CD14-positive monocyte (primary cell): ENCODE data around the gene ABCA3. TPM values are rescaled to one million over a fixed set of nuclear protein-coding genes. Genes with fewer than 3 reads are reported as not detected.

Experiments used
- DNase-seq, 3 donors: peaks; one replicate each; pipeline ENCODE4 v3.0.0-alpha.2; 2011 to 2022
- H2AFZ ChIP-seq: 2 replicates; pipeline ENCODE4 v1.6.0; 2012; ENCODE audit warnings: mild to moderate bottlenecking, low read depth, low read length, inconsistent platforms; ENCODE audit not compliant: insufficient read depth, poor library complexity, severe bottlenecking
- H3K27ac ChIP-seq, 2 donors: 1 replicate in 1 of 2; 2 replicates in 1 of 2; pipeline ENCODE4 v1.5.1; 2012 to 2013; ENCODE audit warnings: low read length in 2 of 2, control low read depth in 1 of 2, inconsistent platforms in 1 of 2, low read depth in 1 of 2, mild to moderate bottlenecking in 1 of 2
- H3K27me3 ChIP-seq, 2 donors: one replicate each; pipeline versions ENCODE4 v1.6.0 to v1.6.1; 2011 to 2013; ENCODE audit warnings: low read length in 2 of 2; ENCODE audit not compliant: control insufficient read depth in 2 of 2, insufficient read depth in 2 of 2
- H3K36me3 ChIP-seq, 2 donors: replicated peaks in 1 of 2; 1 replicate in 1 of 2; 2 replicates in 1 of 2; pipeline versions ENCODE4 v1.5.1 to v1.6.1; 2012 to 2013; ENCODE audit warnings: low read length in 2 of 2, control low read depth in 1 of 2, inconsistent platforms in 1 of 2, mild to moderate bottlenecking in 1 of 2; ENCODE audit not compliant: insufficient read depth in 2 of 2, control insufficient read depth in 1 of 2
- H3K4me1 ChIP-seq, 2 donors: 1 replicate in 1 of 2; 2 replicates in 1 of 2; pipeline versions ENCODE4 v1.5.1 to v1.6.1; 2012 to 2013; ENCODE audit warnings: low read length in 2 of 2, control low read depth in 1 of 2, inconsistent platforms in 1 of 2, mild to moderate bottlenecking in 1 of 2, moderate library complexity in 1 of 2; ENCODE audit not compliant: insufficient read depth in 2 of 2, control insufficient read depth in 1 of 2
- H3K4me2 ChIP-seq: replicated peaks from 2 replicates; pipeline ENCODE3; 2012; ENCODE audit warnings: low read length, moderate library complexity, mild to moderate bottlenecking; ENCODE audit not compliant: poor library complexity, severe bottlenecking; ENCODE audit errors: extremely low read depth
- H3K4me3 ChIP-seq, 3 experiments: fragments of 200-600 bp in 1 of 3; sonication (generic) in 1 of 3; replicated peaks in 1 of 3; 1 replicate in 2 of 3; 2 replicates in 1 of 3; pipeline ENCODE4 v1.5.1; 2011 to 2013; ENCODE audit warnings: low read length in 3 of 3, mild to moderate bottlenecking in 3 of 3, control low read depth in 2 of 3, low read depth in 2 of 3, inconsistent platforms in 1 of 3, moderate library complexity in 1 of 3
- H3K79me2 ChIP-seq: 2 replicates; pipeline ENCODE4 v1.6.0; 2012; ENCODE audit warnings: mild to moderate bottlenecking, control low read depth, inconsistent platforms, low read length, moderate library complexity; ENCODE audit not compliant: insufficient read depth
- H3K9ac ChIP-seq: 2 replicates; pipeline ENCODE4 v1.6.0; 2017; ENCODE audit warnings: low read length, mild to moderate bottlenecking; ENCODE audit not compliant: insufficient read depth, poor library complexity, severe bottlenecking
- H3K9me3 ChIP-seq, 2 donors: replicated peaks in 1 of 2; 1 replicate in 1 of 2; 2 replicates in 1 of 2; pipeline versions ENCODE4 v1.5.1 to v1.6.1; 2012 to 2013; ENCODE audit warnings: low read length in 2 of 2, control low read depth in 1 of 2; ENCODE audit not compliant: control insufficient read depth in 1 of 2, insufficient read depth in 1 of 2
- H4K20me1 ChIP-seq: 2 replicates; pipeline ENCODE4 v1.6.0; 2012; ENCODE audit warnings: mild to moderate bottlenecking, low read length, control low read depth, moderate library complexity; ENCODE audit not compliant: insufficient read depth
- H3K27ac Mint-ChIP-seq, 7 donors: one replicate each; pipeline ENCODE4 v1.8.0; 2020; ENCODE audit warnings: mild to moderate bottlenecking in 7 of 7, mixed read lengths in 7 of 7, moderate library complexity in 6 of 7, inconsistent platforms in 2 of 7
- H3K27me3 Mint-ChIP-seq, 3 donors: one replicate each; pipeline ENCODE4 v1.8.0; 2021 to 2022; ENCODE audit warnings: low read depth in 3 of 3, mild to moderate bottlenecking in 3 of 3, mixed read lengths in 3 of 3, moderate library complexity in 3 of 3, inconsistent platforms in 1 of 3
- H3K36me3 Mint-ChIP-seq, 2 donors: one replicate each; pipeline ENCODE4 v1.8.0; 2020; ENCODE audit warnings: mixed read lengths in 2 of 2, inconsistent platforms in 1 of 2, mild to moderate bottlenecking in 1 of 2
- H3K4me1 Mint-ChIP-seq: one replicate; pipeline ENCODE4 v1.8.0; 2020; ENCODE audit warnings: mild to moderate bottlenecking, mixed read lengths
- H3K4me3 Mint-ChIP-seq, 2 donors: one replicate each; pipeline ENCODE4 v1.8.0; 2020; ENCODE audit warnings: mild to moderate bottlenecking in 2 of 2, mixed read lengths in 2 of 2, moderate library complexity in 1 of 2
- H3K9me3 Mint-ChIP-seq, 7 donors: one replicate each; pipeline ENCODE4 v1.8.0; 2020 to 2022; ENCODE audit warnings: mixed read lengths in 7 of 7, mild to moderate bottlenecking in 6 of 7, moderate library complexity in 6 of 7, inconsistent platforms in 2 of 7
- CTCF ChIP-seq: fragments of 200-600 bp; IDR thresholded peaks from one replicate; pipeline ENCODE4 v1.8.0; 2022; ENCODE audit warnings: antibody characterized with exemption, mild to moderate bottlenecking
- WGBS: methylation state at CpG from one replicate; pipeline ENCODE4 v1.1.5; 2013; ENCODE audit warnings: missing lambda C conversion rate; ENCODE audit not compliant: insufficient coverage; 5-methylcytosine and 5-hydroxymethylcytosine counted together
- intact Hi-C, 2 donors: fragments of 100-400 bp; cut with micrococcal nuclease; formaldehyde crosslinking; loops; one replicate each; pipeline versions ENCODE4 v1.15.0 to v1.15.1; 2023
- polyA plus RNA-seq, 3 donors: library from polyadenylated mRNA; depleted of rRNA in 1 of 3; unstranded in 2 of 3; stranded (reverse) in 1 of 3; fragments of 300-500 nt in 2 of 3; fragments of >200 nt in 1 of 3; fragmentation: Illumina TruSeq in 2 of 3; gene quantifications; 1 replicate in 2 of 3; 2 replicates in 1 of 3; pipeline ENCODE4 v1.2.3, GENCODE V29; 2012 to 2021

Gene ABCA3
- polyA plus RNA-seq, 3 donors, result 0.06 to 1.2 (median 0.68) TPM

- H3K4me3 Mint-ChIP-seq, result no peak overlapping the region
- peak overlapping the region in 1 of 7 donors; percentile 55 for H3K27ac Mint-ChIP-seq
- no peak for TF ChIP-seq CTCF
- peaks cover 0 to 9% (median 2%) of the 10 kb centered on the region in 7 donors for H3K9me3 Mint-ChIP-seq
- intact Hi-C loops, result no loop called here
- H3K9me3 ChIP-seq, result no peaks in the 10 kb centered on the region
- peaks cover 3 to 8% of the 10 kb centered on the region in 2 donors for H3K36me3 Mint-ChIP-seq
- peaks cover 4 to 23% of the 10 kb centered on the region in 2 donors for H3K27me3 ChIP-seq
- no peak overlapping the region for H3K27ac ChIP-seq
- H3K27me3 Mint-ChIP-seq, result peaks cover 23 to 35% (median 24%) of the 10 kb centered on the region in 3 donors
- H3K9ac ChIP-seq, result no peak overlapping the region
- peaks cover 10% of the 10 kb centered on the region for H3K4me1 Mint-ChIP-seq
- no peak overlapping the region for H3K4me2 ChIP-seq
- H3K36me3 ChIP-seq, result no peaks in the 10 kb centered on the region
- WGBS, result 96% methylated on average over 2 of the region's 8 CpGs
- no peaks in the 10 kb centered on the region for H3K79me2 ChIP-seq
- no peak for DNase-seq
- no peak overlapping the region for H2AFZ ChIP-seq
- no peak overlapping the region for H3K4me3 ChIP-seq
- H4K20me1 ChIP-seq, result no peaks in the 10 kb centered on the region
- peaks cover 8 to 14% of the 10 kb centered on the region in 2 donors for H3K4me1 ChIP-seq
These were observed 5.1 kb downstream of the ABCA3 start for GRCh38 chr16:2335286-2335895.

- DNase-seq, result no peak
- no peak overlapping the region for H3K4me3 Mint-ChIP-seq
- H3K27ac Mint-ChIP-seq, result peak overlapping the region in 2 of 7 donors; percentile 13 to 23
- Histone ChIP-seq H2AFZ (no peak overlapping the region), H3K27ac (no peak overlapping the region), H4K20me1 (no peaks in the 10 kb centered on the region), H3K4me2 (no peak overlapping the region), H3K9me3 (no peaks in the 10 kb centered on the region), H3K9ac (no peak overlapping the region), H3K36me3 (no peaks in the 10 kb centered on the region), H3K27me3 (peaks cover under 1 to 13% of the 10 kb centered on the region in 2 donors), H3K79me2 (no peaks in the 10 kb centered on the region), H3K4me3 (no peak overlapping the region), H3K4me1 (no peaks in the 10 kb centered on the region)
- intact Hi-C loops, result no loop called here
- peaks cover 0 to under 1% of the 10 kb centered on the region in 2 donors for H3K36me3 Mint-ChIP-seq
- H3K4me1 Mint-ChIP-seq, result peaks cover under 1% of the 10 kb centered on the region
- WGBS, result 89% methylated on average over 13 of the region's 17 CpGs
- peaks cover 12 to 27% (median 15%) of the 10 kb centered on the region in 3 donors for H3K27me3 Mint-ChIP-seq
- H3K9me3 Mint-ChIP-seq, result peaks cover 0 to 2% (median 0%) of the 10 kb centered on the region in 7 donors
- no peak for TF ChIP-seq CTCF
These were observed 6.7 kb downstream of the ABCA3 start for GRCh38 chr16:2333772-2334379.
